B cell (primary cell): Measurements from ENCODE around the gene RIT2.

Source experiments
- CTCF ChIP-seq: fragments of 200-600 bp; IDR thresholded peaks from one replicate; pipeline ENCODE4 v1.8.0; 2022; ENCODE audit warnings: antibody characterized with exemption, mild to moderate bottlenecking
- EZH2 ChIP-seq: IDR thresholded peaks from 2 replicates; pipeline ENCODE4 v1.6.1; 2012; ENCODE audit warnings: borderline replicate concordance, low read depth, mild to moderate bottlenecking, moderate library complexity, low read length; ENCODE audit not compliant: insufficient read depth, poor library complexity, severe bottlenecking

GRCh38 chr18:42830936-42831335 is 284.5 kb downstream of the RIT2 start:
- TF ChIP-seq CTCF (no peak), EZH2 (no peak)
